Neural progenitor cell (in vitro differentiated cells): ENCODE data around the gene SLC12A7.

ENCODE experiments used
- CTCF ChIP-seq: fragments of 200-600 bp; sonication (generic); IDR thresholded peaks from 2 replicates; pipeline ENCODE4 v1.5.1; 2017; ENCODE audit warnings: antibody characterized with exemption, mild to moderate bottlenecking
- EZH2 ChIP-seq: fragments of 200-600 bp; sonication (generic); IDR thresholded peaks from 2 replicates; pipeline ENCODE4 v1.6.1; 2017; ENCODE audit warnings: antibody characterized with exemption, mild to moderate bottlenecking, moderate library complexity

- TF ChIP-seq CTCF (no peak), EZH2 (no peak)
Observed at GRCh38 chr5:1013948-1014301, 97.9 kb downstream of the SLC12A7 start.
